ENCODE measurements around the gene BIN1.
A peak's percentile ranks its signal among the peaks of the same experiment; 100 is the strongest.

Gene BIN1

DNA sequence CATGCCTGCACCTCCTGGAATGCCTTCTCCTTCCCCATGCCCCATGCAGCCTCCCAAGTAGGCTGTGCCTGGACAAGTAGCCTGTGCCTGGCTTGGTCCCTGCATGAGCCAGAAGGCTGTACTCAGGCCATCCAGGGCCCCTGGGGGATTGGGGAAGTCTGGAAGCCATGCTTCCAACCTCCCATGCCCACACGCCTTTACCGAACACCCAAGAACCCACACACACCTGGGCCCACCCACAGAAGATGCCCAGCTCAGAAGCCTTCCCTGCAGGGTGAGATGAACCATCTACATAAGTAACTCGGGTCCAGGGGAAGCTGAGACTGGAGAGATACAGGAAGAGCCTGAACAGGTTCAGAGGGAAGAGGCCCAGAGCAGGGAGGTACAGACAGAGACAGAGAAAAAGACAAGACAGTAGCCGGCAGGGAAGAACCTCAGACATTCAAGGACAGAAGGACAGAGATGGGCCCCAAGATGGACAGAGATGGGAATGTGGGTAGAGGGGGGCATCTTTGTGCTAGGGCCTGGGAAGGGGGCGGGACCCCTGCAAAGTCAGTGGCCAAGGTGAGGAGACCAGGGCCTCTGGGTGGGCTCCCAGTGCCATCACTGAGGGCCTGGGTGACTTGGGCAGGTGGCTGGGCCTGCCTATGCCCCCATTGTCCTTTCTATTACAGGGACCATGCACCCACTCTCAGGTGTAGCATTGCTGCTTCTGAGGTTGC lies 4.3 kb downstream of the BIN1 start:
- DNase-seq: no peak

DNA sequence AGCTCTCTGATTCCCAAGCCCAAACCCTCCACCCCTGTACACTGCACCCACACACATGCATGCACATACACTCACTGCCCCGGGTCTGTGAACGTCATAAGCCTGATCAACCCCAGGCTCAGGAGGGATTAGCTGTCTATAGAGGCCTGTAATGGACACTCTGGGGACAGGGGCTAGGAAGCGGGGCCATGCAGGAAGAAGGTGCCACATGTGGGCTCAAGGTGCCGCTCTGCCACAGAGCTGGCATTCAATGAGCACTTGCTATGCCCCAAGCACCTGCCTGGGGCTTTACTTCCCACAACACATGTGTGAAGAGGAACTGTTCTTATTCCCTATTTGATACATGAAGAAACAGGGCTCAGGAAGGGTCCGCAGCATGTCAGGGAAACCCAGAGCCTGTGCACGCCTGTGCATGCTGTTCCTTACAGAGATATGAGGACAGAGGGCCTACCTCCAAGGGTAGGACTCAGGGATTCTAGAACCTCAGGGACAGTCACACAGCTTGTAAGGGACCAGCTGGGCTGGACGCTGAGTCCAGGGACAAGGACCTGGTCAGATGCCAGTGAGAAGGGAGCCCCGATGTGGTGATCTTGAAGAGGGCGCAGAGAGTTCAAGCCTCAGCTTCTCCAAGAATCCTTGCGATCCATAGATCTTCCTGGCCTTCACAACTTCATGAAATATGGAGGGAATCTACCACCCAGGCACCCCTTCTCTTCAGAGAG lies 5.0 kb downstream of the BIN1 start:
- no peak for DNase-seq

DNA sequence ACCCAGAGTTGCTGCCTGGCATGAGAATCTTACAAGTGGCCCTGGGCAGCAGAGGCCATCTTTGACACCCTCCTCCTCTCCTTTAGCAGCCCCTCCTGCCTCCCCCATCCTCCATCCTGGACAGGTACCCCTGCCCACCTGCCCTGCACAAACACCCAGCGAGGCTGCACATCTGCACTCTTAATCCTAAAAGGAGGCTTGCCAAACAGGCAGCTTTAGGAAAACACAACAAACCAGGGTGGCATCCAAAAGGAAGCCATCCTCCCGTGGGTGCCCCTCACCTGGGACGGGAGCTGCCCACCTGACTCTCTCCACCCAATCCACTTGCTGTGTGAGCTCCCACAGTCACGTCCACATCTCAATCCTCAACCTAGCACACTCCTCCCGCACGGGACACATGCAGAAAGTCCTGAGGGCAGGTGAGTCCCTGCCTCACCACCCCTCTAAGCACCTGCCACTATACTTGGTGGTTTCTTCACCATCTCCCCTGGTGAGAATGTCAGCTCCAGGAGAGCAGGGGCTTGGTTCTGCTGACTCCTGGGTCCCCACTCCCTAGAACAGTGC lies 5.8 kb downstream of the BIN1 start:
- no peak for DNase-seq

DNA sequence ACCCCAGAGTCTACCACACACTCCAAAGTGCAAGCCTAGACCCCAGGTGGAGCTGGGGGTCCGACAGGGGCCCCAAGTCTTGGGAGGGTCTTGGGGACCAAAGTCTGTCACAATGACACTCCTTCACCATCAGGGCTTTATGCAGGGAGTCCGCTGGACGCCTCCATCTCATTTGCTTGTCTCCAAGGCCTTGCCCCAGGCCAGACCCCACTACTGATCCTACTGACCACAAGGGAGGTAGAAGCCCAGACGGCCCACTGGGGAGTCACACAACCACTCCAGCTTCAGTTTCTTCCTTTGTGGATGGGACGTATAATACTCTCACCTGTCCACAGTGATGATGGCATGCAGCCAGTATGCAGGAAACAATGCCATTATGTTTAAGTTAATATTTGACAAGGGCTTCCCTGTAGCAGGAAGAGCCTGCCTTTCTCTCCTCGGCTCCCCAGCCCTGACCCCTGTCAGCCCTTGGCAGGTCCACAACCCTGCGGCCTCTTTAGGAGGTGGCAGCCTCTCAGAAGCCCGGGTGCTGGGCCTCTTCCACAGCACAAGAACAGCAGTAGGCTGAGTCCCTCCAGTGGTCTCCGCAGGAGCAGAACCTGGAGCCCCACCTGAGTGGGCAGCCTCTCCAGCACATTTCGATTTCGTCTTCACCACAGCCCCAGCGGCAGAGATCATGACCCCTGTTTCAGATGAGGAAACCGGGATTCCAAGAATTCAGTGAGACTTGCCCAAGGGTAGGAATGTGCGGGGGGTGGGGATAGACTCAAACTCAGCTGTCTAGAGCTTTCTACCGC lies 6.5 kb downstream of the BIN1 start:
- no peak for DNase-seq

DNA sequence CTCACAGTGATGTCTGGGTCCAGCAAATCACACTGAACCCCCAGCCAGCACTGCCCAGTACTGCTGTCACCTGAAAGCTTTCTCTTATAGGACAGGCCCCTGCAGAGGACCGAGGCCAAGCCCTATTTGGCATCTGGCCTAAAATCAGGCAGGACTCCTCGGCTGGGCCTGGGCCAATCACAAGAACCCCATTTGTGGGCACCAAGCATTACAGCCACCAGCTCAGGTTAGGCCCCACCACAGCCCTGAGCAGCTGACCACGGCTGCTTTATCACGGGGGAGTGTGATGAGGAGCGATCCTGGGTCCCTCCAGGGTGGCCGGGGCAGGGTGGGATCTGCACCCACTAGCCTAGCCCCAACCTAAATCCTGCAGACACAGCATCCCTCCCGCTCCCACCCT lies 8.2 kb downstream of the BIN1 start:
- no peak for DNase-seq

DNA sequence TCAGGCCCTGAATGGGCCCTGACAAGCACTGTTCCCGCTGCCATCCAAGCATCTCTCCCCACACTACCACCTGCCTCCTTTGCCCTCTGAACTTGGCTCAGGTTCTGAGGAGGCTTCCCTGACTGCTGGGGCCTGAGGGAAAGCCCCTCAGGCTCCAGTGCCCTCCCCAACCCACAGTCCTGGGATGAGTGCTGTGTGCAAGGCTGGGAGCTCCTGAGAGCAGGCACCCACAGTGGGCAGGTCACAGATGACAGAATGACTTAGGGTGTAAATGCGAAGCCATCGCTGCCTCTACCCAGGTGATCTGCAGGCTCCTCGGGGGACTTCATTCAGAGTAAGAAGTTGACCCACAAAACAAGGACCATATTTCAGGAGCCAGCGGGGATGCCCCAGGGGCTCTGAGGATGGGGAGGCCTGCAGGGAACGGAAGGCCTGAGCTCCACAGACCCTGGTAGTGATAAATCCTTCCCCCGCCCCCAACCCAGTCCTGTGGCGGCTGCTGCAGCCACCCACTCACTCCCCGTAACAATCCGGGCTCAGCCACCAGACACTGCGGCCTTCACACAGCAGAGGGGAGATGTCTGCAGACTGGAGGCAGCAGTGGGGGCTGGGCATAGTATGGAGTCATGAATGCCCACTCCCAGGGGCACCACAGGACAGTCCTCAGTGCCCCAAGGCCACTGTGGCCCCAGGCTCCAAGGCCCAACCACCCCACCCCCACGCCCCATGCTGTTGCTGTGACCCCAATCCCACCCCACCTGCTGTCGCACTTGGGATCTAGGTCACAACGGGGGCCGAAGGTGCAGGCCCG lies 8.9 kb downstream of the BIN1 start:
- no peak for DNase-seq

DNA sequence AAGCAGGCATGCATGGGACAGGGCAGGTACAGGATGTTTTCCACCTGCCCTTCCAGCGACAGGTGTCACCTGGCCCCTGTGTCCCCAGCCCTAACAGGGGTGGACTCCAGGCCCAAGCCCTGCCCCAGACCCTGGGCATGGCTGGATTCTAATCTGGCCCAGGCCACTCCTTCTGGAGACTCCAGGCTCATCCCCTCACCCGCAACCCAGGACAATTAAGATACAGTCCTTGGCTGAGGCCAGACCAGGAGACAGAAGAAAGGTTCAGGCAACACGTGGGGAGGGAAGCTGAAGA lies 9.5 kb downstream of the BIN1 start:
- DNase-seq: no peak

DNA sequence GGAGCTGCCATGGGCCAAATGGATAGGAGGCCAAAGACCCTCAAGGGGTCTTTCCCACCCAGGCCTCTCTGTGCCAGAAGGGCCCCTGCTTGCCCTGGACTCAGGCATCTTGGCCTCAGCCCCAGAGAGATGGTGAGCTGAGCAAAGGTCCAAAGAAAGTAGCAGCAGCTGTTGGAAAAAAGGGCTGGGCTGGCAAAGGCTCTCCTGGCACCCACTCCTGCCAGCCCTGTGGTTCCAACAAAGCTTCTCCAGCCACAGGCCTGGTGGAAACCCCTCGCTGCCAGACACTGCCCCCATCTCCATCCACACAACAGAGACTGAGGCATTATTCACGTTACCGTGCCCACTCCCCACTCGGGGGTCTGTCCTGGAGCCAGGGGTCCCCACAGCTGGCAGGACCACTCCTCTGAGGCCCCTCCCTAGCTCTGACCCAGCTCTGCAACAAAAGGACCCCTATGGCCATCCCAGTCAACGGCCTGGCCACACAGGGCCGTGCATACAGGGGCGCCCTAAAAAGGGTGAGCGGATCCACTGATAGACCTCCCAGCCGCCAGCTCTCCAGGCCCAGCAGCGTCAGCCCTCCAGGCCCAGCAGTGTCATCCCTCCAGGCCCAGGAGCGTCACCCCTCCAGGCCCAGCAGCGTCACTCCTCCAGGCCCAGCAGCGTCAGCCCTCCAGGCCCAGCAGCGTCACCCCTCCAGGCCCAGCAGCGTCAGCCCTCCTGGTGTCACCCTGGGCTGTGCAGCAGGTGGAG lies 10.1 kb downstream of the BIN1 start:
- no peak for DNase-seq

DNA sequence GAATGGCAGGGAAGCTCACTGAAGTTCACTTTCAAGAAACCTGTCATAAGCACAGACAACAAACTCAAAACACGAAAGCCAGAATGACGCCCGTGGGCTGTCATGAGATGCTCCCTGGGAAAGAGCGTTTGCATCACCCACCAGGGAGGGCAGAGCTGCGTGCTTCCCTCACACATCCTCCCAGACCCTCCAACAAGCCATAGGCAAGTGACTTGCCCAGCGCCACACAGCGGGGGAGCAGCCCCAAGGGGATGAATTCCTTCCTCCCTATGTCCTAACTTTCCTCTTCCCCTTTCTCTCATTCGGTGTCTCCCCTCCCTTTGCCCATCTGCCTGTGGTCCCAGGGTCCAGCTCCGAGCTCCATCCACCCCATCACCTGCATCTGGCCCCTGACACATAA lies 10.7 kb downstream of the BIN1 start:
- peak; percentile 15 for DNase-seq

DNA sequence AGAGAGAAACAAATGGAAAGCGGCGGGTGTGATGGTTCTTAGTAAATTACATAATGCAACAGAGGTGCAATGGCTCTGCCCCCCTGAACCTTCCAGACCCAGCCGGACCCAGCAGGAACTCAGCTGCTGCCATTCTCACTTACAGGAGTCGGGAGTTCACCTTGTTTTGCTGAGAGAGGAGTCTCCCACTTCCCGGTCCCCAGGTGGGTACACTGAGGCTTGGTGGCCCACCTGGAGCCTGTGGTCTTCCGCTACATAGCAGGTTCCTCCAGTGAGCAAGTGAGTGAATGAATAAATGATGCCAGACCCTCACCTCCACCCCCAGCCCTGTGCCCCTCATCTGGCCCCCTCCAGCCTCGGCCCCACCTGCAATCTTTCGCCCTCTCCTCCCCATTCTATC lies 11.2 kb downstream of the BIN1 start:
- no peak for DNase-seq

DNA sequence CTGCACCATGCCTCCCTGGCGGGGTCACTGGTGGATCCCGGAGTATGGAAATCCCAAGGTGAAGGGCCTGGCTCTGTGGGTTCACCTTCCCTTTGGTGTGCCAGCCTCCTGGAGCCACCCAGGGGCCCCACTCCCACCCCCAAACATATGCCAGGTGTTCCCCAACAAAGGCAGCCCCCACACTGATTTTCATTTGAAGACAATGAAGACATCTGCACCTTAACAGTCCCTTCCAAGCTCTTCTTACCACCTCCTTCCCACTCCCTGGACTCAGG lies 11.7 kb downstream of the BIN1 start:
- DNase-seq: no peak

DNA sequence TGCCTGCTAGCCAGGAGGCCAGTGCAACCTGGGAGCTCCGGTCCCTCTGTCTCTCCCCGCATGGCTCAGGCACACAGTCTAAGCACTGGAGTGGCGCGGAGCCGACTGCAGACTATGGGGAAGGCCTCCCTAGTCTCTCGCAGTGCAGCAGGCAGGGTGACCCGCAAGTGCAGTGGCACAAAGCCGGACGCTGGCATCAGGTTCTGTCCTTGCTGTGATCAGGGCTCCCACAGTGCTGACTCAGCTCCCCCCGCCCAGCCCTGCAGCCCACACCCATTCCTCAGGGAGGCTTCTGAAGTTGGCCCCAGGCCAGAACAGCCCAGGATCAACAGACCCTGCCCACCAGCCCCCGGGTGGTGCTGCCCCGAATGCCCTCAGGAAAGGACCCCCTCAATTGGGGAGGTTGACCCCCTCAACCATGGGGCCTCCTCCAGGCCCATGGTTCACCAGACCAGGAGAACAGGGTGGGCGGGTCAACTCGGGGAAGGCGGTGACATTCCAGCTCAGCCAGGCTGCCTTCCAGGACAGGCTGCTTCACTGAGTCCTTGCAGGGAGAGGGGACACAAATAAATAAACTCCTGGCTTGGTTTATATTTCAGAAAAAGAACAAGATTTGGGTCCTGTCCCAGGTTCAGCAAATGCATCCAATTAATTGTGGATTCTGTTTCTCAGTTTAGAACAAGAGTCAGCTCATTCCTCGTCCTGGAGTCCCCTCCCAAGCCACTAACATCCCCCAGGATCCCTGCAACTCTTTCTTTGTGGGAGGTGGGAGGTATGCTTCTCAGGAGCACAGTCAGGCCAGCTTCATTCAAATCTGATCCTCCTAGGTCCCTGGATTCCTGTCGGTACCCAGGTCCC lies 12.2 kb downstream of the BIN1 start:
- DNase-seq: no peak

DNA sequence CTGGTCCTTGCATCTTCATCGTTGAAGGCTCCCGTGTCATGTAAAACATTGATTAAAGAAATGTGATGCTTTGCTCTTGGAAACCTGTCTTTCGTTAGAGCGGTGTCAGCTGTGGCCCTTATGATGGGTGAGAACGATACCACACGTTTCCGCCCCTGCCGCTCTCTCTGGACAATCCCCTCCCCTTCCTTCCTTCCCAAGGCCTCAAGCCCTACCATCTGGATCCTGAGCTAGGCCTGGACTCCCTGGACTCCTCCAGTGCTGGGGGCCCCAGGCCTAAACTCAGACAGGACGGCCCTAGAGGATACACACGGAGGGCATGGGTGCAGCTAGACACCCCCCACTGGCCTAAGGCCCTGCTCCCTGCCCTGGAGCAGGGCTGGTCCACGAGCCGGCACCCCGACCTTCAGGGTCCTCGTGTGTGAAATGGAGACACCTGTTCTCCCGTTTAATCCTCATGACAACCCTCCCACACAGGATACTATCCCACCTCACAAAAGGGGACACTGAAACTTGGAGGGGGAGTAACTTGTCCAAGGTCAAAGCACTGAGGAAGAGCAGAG lies 13.2 kb downstream of the BIN1 start:
- no peak for DNase-seq

DNA sequence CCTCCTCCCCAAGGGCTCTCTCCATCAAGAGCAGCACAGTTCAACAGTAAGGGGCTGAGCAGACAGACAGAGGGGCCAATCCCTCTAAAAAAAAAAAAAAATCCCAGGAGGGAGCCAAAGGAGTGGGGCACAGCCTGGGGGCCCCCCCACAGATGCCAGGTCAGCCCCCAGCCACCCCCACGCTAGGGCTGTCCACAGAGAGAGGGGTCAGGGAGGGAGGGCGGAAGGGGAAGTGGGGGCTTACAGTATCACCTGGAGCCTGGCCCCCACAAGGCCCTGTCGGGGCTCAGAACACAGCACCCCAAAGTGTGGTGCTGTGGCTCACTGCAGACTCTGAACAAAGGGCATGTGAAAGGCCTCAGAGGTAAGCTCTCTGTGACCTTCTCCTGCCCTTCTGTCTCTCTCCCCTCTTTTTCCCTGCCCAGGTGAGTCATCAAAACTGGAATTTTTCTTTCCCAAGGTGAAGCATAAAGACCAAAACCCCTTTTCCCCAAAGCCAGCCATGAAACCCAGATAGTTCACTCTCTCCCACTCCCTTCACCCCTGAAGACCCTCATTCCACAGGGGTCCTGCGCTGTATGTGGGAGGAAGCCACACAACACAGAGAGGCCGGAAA lies 13.9 kb downstream of the BIN1 start:
- no peak for DNase-seq

DNA sequence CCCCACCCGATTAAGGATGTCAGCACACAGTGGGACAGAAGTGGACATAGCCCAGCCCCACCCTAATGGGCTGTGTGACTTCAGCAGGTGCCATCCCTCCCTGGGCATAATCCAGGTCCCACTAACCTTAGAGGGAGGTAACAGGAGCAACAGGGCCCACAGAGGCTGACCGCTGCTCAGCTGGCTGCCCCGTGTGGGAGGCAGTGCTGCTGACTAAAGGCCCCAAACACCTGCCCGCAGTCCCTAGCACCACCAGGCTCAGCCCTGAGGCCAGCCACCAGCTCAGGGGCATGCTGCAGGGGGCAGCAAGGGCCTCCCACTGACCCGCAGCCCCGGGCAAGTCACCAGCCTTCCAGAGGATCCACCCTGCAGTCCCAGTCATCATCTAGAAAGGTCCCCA lies 14.6 kb downstream of the BIN1 start:
- no peak for DNase-seq

DNA sequence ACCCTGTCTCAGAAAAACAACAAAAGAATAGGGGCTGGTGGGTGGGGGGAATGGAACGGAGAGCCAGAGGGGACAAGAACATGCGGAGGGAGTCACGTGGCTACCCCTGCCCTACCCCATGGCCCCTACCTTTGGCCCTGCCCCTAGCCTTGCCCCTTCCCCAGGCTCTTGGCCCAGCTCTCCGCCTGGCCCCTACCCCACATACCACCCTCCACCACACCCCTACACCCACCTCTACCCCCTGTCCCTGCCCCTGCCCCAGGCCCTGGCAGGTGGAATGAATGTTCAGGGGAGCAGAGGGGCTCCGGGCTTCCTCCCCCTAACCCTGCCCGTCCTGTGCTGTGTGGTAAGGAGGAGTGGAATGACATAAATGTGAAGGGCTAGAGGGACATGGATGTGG lies 15.1 kb downstream of the BIN1 start:
- no peak for DNase-seq

DNA sequence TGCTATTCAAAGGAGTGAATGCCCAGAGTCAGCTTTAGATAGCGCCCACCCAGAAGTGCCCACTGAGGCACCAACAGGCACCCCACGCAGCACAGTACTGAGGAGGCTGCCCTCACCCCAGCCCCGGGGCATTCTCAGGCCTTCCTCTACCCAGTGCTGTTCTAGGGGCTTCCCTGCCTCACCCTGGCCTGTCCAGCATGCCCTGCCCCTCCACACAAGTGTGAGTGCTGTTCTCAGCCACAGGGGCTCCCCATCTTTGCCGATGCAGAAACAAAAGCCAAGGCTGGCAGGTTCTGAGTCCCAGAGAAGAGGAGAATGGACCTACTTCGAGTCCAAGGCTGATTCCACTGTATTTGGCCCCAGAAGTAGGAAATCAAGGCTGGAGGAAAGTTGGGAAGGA lies 15.8 kb downstream of the BIN1 start:
- no peak for DNase-seq

DNA sequence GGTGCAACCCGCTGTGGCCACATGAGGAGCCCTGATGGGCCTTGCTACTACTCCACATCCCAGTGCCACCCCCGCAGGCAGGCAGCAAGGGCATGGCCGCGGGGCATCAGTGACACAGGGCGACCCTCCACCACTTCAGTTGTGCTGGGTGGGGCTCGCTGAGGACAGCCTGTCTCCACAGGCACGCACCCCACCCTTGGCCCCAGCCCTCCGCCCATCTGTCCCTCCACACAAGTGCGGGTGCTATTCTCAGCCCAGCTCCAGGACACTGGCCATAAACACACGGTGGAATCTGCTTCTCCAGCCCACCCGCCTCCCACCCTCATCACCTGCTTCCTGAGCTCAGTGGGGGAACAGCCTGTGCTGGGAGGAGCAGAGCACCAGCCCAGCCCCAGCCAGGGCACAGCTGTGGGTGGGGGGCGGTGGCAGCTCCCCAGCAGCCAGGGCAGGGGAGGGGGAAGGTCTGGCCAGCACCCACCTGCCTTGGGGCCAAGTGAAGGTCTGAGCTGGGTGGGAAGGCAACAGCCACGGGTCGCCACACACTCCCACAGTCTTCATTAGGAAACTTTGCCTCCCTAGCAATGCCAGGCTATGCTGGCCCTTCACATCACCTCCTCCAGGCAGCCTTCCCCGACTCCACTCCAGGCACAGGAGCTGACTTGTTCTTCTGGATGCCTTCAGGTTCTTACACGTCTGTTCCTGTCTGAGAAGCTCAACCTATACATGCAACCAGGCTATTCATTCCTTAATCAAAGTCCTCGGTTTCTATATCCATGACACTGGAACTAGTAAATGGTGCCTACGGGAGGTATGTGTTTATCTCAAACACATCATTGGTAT lies 16.5 kb downstream of the BIN1 start:
- no peak for DNase-seq

DNA sequence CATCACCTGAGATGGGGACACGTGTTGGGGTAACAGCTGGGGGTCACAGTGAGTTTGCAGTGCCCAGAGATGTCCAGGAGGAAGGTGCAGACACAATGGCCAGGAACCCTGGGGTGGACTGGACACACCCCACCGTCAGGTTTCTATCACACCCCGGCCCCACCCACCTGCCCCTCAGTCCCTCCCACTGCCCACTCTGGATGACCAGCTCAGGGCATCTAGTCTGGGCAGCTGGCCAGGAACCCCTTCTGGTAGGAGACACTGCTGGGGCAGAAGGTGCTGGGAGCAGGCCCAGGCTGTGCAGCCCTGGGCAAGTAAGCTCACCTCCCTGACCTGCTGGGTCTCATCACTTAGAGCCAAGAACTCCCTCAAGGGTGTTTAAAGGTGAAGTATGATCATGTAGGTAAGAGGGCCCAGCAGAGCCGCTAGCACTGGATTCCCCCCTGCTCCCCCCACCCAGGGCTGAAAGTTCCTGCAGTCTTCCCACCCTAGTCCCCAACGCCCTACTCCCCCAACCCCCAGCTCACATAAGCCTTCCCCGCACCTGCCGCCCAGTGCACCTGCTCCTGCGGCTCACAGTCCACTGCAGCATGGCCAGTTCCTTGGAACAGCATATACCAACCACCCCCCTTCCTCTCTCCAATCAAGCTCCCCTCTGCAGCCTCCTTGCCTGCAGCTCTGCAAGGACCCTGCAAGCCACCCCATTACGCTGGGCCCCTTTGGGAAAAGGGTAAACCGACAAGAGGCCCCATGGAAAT lies 17.3 kb downstream of the BIN1 start:
- no peak for DNase-seq
